GM19239 (cell line): ENCODE data around the gene CENPF.

Source experiments
- DNase-seq: peaks from one replicate; pipeline ENCODE4 v3.0.0; 2011; ENCODE audit warnings: low spot score; ENCODE audit not compliant: insufficient read length
- FAIRE-seq: peaks from 2 replicates; lab custom pipeline; 2011; peaks lifted over from hg19 to GRCh38; lab: Jason Lieb, UNC

Gene CENPF

GRCh38 chr1:214688891-214689290 is 85.9 kb downstream of the CENPF start:
- DNase-seq (no peak), FAIRE-seq (no peak)

- no peak for DNase-seq
- no peak for FAIRE-seq
Observed at GRCh38 chr1:214694769-214695168, 91.8 kb downstream of the CENPF start.

GRCh38 chr1:214698559-214698958 is 95.6 kb downstream of the CENPF start:
- DNase-seq, result no peak
- FAIRE-seq, result no peak

- no peak for FAIRE-seq
- no peak for DNase-seq
Observed at GRCh38 chr1:214700437-214700836, 97.4 kb downstream of the CENPF start.

- FAIRE-seq, result no peak
- DNase-seq, result no peak
Observed at GRCh38 chr1:214702556-214702955, 99.6 kb downstream of the CENPF start.

- FAIRE-seq, result no peak
Observed at GRCh38 chr1:214707306-214708087, 104.5 kb downstream of the CENPF start.

GRCh38 chr1:214708321-214708955 is 105.4 kb downstream of the CENPF start:
- DNase-seq (no peak), FAIRE-seq (no peak)

More at GRCh38 chr1:214707306-214708087, 104.5 kb downstream of the CENPF start:
- DNase-seq, result no peak

GRCh38 chr1:214709241-214709640 is 106.2 kb downstream of the CENPF start:
- FAIRE-seq (no peak), DNase-seq (no peak)

- DNase-seq (no peak), FAIRE-seq (no peak)
Observed at GRCh38 chr1:214712737-214713136, 109.7 kb downstream of the CENPF start.
